AML-193 (cell line): ENCODE results near the gene FKBP8.
A peak's percentile ranks its signal among the peaks of the same experiment; 100 is the strongest.
"Not testable (repeated sequence)": the region's sequence is repeated elsewhere in the genome, so short reads cannot be mapped to it uniquely, and the experiment has no call there.

Source experiments
- DNase-seq, 2 experiments: peaks; one replicate each; lab custom pipeline; 2025; lab: John Stamatoyannopoulos, UW

Gene FKBP8

GRCh38 chr19:18558604-18559003, 15.2 kb upstream of the FKBP8 start:
- no peak for DNase-seq

GRCh38 chr19:18558202-18558555, 14.8 kb upstream of the FKBP8 start:
- DNase-seq = no peak

GRCh38 chr19:18557411-18558201, 14.2 kb upstream of the FKBP8 start, which contains the start of gene KXD1:
Gene KXD1, plus strand, starts transcription at chr19:18557870. Its CDS starts 4,187 bp downstream, at chr19:18562057.
- peak; percentile 98 for DNase-seq

- DNase-seq = no peak
Measured at GRCh38 chr19:18551631-18552030, 8.3 kb upstream of the FKBP8 start.

- peak; percentile 72 to 86 for DNase-seq
Measured at GRCh38 chr19:18543814-18544475, 572 bp upstream of the FKBP8 start.

- DNase-seq = no peak
Measured at GRCh38 chr19:18541992-18542940, 1.1 kb downstream of the FKBP8 start.

- DNase-seq = no peak
Measured at GRCh38 chr19:18541258-18541991, 1.9 kb downstream of the FKBP8 start.

GRCh38 chr19:18540200-18540599, 3.2 kb downstream of the FKBP8 start:
- not testable (repeated sequence) for DNase-seq

- no peak for DNase-seq
Measured at GRCh38 chr19:18539372-18539771, 4.0 kb downstream of the FKBP8 start.

- DNase-seq = no peak
Measured at GRCh38 chr19:18538115-18538514, 5.3 kb downstream of the FKBP8 start.

- no peak for DNase-seq
Measured at GRCh38 chr19:18537431-18537830, 5.9 kb downstream of the FKBP8 start.

GRCh38 chr19:18536475-18536874, 6.9 kb downstream of the FKBP8 start:
- DNase-seq = no peak

- no peak for DNase-seq
Measured at GRCh38 chr19:18533058-18533457, 10.3 kb downstream of the FKBP8 start.

GRCh38 chr19:18532168-18532890, 11.0 kb downstream of the FKBP8 start:
- DNase-seq = no peak

GRCh38 chr19:18531485-18531884, 11.9 kb downstream of the FKBP8 start:
- DNase-seq = no peak

- DNase-seq = no peak
Measured at GRCh38 chr19:18529782-18530181, 13.6 kb downstream of the FKBP8 start.

GRCh38 chr19:18526316-18526715, 17.1 kb downstream of the FKBP8 start:
- no peak for DNase-seq

GRCh38 chr19:18523841-18524240, 19.5 kb downstream of the FKBP8 start:
- no peak for DNase-seq

- DNase-seq = not testable (repeated sequence)
Measured at GRCh38 chr19:18522862-18523440, 20.4 kb downstream of the FKBP8 start.

GRCh38 chr19:18522124-18522861, 21.1 kb downstream of the FKBP8 start:
- DNase-seq = peak; percentile 99
